NCI-H2107 treated with DMSO at 0.1 percent for 48 hours (cell line): Measurements from ENCODE around the gene ATG4D.

Experiments
- DNase-seq: peaks from one replicate; lab custom pipeline; 2025; ENCODE audit not compliant: unreplicated experiment; lab: John Stamatoyannopoulos, UW

Gene ATG4D

DNA sequence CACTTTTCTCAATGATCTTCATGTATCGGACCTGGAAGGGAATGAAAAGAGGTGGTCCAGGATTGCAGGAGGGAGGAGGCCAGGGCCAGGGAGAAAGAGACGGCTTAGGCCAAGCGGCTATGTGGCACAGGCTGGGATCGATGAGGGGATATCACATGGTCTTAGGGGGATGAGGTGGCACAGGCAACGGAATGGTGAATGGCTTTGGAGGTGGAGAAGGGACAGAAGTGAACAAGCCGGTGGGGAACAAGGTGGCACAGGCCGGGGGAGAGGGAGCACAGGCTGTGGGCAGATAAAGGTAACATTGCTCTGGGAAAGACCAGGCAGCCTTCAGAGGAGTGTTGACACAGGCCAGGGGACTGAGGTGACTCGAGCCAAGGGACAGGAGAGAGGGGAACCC is 30.8 kb downstream of the ATG4D start:
- DNase-seq: no peak

DNA sequence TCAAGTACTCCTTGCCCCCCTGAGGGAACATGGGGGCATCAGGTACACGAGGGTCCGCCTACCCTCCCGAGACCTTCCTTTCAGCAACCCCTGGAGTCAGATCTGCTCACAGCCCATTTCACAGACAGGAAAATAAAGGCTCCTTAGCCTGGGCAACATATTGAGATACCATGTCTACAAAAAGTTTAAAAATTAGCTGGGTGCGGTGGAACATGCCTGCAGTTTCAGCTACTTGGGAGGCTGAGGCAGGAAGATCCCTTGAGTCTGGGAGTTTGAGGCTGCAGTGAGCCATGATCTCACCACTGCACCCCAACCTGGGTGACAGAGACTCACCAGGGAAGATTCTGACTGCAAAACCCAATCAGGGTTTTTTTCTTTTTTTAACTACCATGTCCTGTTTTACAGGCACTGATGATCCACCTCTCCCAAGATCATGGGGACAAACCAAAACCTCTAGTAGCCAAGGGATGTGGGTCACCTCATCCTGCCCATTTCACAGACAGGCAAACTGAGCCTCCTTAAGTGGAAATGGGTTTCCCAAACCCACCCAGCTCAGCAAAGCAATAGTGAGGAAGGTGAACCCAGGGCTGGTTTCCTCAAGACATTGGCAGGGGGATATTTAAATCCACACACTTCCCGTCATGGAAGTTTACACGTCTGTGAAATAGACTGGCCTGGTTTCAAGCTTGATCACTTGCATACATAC is 31.5 kb downstream of the ATG4D start:
- no peak for DNase-seq

DNA sequence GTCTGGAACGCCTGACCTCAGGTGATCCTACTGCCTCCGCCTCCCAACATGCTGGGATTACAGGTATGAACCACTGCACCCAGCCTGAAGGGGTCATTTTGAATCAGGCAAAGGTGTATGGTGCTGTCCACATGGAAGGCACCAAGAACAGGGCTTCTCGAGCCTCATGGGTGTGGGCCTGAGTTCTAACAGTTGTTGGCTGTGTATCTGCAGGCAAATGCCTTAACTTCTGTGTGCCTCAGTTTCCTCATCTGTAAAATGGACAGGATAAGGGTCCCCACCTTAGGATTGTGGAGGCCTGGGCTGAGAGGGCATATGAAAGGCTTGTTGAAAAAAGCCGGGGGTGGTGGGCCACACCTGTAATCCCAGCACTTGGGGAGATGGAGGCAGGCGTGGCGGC is 34.2 kb downstream of the ATG4D start:
- no peak for DNase-seq

DNA sequence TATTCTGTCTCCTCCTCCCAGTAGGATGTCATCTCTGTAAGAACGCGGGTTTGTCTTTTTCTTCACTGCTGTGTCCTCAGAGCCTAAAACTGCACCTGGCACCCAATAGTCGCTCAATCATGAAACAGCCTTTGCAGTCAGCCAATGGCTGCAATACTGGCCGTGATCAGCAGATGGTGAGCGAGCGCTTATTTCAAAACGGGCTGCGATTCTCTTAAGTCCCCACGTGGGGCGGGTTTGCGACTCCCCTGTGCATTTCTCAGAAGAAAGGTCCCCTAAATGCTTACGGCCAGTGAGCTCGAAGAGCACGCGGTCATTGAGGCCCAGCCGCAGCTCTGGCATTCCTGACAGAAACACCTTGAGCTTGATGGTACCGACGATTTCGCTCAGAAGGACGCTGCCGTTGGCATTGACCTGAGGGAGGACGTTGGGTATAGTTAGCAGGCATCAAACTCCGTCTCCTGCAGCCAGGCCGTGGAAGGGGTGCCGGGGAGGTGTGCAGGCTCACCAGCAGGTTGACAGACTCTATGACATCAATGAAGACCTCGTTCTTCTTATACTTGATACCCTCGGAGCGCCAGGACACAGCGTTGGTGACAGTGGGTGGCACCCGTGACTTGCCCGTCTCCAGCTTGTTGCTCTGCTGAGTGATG is 37.4 kb downstream of the ATG4D start:
- DNase-seq: peak; percentile 51

DNA sequence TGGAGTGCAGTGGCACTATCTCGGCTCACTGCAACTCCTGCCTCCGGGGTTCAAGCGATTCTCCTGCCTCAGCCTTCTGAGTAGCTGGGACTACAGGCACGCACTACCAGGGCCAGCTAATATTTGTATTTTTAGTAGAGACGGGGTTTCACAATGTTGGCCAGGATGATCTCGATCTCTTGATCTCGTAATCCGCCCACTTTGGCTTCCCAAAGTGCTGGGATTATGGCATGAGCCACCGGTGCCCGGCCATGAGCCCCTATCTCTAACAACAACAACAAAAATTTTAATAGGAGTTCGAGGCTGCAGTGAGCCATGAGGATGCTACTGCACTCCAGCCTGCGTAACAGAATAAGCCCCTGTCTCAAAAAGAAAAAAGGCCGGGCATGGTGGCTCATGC is 38.4 kb downstream of the ATG4D start:
- no peak for DNase-seq

DNA sequence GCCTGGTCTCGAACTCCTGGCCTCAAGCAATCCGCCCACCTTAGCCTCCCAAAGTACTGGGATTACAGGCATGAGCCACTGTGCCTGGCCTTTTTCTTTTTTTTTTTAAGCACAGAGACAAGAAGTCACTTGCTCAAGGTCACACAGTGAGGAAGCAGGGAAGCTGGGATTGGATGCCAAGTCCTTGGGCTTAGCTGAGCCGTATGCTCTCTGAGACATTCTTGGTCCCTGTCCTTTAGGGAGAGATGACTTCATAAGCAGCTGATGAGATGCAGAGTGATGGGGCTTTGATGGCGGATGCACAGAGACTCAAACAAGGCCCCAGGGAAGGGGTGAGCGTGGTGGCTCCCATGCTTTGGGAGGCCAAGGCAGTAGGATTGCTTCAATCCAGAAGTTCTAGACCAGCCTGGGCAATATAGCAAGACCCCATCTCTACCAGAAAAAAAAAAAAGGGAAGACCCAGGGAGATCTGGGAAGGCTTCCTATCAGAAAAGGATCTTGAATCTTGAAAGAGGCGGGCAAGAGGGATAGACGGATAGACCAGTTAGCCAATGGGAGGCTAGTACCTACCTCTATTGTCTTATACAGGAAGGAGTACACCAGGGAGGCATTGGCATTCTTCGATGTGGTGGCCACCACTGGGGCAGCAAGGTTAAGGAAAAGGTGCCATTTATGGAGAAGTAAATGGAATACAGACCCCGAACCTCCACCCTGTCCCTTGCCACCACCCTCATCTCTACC is 39.5 kb downstream of the ATG4D start:
- no peak for DNase-seq

DNA sequence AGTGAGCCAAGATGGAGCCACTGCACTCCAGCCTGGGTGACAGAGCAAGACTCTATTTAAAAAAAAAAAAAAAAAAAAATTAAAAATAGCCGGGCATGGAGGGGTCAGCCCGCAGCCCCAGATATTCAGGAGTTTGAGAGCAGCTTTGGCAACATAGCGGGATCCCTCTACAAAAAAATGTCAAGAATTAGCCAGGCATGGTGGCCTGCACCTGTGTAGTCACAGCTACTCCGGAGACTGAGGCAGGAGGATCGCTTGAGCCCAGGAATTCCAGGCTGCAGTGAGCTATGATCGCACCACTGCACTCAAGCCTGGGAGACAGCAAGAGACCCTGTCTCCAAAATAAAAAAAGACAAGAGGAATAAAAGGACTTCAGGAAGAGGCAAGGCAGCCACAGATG is 42.7 kb downstream of the ATG4D start:
- DNase-seq: no peak

DNA sequence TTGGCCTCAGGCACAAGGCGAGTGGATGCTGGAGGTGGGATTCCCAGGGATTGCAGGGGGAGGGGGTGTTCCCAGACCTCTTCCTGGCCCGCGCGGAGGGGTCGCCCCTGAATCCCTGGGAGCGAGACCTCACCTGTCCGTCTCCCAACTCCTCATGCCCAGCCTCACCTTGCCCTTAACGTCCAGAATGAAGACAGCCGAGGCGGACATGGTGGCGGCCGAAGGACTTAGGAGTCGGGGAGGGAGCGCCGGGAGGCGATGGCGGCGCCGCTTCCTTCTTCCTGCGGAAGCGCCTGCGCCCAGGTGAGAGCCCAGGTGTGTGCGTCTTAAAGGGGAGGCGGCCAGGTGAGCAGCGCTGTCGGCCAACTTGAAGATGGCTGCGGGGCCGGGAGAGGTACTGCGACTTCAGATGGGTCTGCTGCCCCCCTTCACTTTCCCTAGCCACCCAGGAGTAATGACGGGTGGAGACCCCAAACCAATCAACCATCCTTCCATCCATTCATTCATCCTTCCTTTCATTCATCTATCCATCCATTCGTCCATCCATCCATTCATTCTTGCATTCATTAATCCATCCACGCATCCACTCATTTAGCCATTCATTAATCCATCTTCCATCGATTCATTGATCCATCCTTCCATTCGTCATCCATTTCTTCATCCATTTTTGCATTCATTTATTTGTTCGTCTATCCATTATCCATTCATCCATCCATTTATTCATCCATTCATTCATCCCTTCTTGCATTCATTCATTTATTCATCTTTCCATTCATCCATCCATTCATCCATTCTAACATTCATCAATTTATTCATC is 43.5 kb downstream of the ATG4D start, which contains the start of gene AP1M2:
AP1M2 (minus strand) TSS at position 291 of the 817 bp plus-strand sequence; CDS start at position 210, 81 bp downstream.
- no peak for DNase-seq

DNA sequence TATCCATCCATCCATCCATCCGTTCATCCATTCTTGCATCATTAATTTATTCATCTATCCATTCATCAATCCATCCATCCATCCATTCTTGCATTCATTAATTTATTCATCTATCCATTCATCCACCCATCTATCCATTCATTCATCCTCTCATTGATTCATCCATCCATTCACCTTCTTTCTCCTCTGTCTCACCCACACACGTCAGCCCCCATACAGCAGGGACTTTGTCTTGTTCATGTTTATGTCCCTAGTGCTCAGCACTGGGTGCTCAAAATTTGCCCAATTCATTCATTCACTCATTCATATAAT is 44.1 kb downstream of the ATG4D start:
- DNase-seq: no peak

DNA sequence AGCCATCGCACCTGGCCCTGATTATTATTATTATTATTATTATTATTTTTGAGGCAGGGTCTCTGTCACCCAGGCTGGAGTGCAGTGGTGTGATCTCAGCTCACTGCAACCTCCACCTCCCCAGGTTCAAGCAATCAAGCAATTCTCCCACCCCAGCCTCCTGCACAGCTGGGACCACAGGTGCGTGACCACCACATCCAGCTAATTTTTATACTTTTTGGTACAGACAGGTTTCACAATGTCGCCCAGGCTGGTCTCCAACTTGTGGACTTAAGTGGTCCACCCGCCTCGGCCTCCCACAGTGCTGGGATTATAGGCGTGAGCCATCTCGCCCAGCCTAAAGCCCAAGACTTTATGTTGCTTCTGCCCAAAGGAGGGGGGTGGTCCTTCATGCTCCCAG is 49.4 kb downstream of the ATG4D start:
- DNase-seq: no peak

DNA sequence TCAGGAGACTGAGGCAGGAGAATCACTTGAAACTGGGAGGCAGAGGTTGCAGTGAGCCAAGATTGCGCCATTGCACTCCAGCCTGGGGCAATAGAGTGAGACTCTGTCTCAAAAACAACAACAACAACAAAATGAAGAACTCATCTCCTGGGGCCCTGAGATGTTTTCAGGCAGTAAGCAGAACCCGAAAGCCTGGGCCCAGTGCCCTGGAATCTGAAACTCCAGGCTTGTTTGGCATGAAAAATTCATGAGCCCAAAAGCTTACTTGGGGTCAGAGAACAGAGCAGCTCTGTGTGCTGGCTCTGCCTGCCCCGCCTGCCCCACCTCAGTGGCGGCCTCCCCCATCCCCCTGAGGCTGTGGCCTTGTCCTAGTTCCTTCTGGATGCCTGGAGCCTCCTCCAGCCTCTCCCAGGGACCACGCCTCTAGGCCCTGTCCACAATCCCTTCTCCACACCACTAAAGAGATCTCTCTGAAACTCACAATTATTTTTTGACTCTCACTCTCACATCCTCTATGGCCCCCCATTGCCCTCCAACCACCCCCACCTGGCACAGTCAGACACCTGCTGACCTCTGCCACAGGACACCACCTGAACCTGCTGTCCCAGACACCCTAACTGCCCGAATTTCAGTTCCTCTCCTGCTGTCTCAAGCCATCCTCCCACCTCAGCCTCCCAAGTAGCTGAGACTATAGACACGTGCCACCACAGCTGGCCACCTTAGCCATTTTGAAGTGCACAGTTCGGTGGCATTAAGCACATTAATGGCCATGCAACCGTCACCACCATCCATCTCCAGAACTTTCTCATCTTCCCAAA is 50.3 kb downstream of the ATG4D start:
- DNase-seq: no peak

DNA sequence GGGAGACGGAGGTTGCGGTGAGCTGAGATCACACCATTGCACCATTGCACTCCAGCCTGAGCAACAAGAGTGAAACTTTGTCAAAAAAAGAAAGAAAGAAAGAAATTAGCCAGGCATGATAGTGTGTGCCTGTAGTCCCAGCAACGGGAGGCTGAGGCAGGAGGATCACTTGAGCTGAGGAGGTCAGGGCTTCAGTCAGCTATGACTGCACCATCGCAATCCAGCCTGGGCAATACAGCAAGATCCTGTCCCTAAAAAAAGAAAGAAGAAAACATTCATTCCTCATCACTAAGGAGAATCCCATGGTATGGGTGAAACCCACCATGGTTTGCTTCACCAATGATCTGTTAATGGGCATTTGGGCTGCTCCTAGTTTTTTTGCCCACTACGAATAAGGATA is 56.4 kb downstream of the ATG4D start:
- no peak for DNase-seq

DNA sequence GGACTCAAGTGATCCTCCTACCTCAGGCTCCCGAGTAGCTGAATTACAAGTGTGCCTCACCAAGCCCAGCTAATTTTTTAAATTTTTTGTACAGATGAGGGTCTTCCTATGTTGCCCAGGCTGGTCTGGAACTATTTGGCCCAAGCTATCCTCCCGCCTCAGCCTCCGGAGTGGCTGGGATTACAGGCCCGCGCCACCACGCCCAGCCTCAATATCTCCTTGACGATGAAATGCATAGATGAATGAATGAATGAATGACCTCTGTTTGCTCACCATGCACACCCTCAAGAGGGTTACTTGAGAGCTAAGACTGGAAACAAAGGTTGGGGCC is 58.3 kb downstream of the ATG4D start:
- DNase-seq: no peak

DNA sequence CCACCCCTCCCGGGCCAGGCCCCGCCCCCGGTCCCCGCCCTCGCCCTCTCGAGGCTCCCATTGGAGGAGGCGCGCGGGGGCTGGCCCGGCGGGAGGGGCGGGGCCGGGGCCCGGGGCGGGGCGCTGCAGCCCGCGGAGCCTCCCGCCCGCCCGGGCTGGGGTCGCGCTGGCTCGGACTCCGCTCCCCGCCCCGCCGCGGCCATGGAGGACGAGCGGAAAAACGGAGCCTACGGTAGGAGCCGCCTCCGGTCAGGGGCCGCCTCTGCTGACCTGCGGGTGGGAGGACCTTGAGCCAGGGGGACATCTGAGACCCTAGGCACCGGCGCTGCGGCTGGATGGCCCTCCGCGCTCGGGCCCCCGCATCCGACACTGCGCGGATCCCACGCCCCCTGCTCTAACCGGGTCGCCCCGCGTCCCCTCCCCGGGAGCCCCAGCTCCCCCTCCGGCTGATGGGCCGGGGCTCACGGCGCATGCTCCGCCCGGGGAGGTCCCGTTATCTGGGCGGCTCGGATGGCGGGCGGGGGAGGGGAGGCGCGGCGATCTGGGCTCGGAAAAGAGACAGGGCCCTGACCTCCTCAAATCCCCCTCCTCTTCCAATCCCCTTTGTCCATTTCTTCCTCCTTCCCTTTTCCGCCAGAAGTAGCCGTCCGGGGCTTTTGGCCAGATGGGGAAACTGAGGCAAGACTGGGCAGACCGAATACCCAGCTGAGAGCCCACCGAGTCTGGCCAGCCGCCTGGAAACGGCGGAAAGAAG is 58.8 kb downstream of the ATG4D start:
- peak; percentile 9 for DNase-seq
